PC-9 (cell line): ENCODE data around the gene RAB43. TPM values are rescaled to one million over a fixed set of nuclear protein-coding genes. Genes with fewer than 3 reads are reported as not detected.

Source experiments
- BruUV-seq: library from RNA; stranded (reverse); fragments of 400-500 nt; replicated peaks from 2 replicates; lab custom pipeline; 2021; lab: Mats Ljungman, UMichigan
- CTCF ChIA-PET: fragments of 300-600 bp; sonication (Branson Sonifier 250); formaldehyde crosslinking; loops from one replicate; lab custom pipeline; 2022; ENCODE audit warnings: antibody characterized with exemption; lab: Charles Lee
- POLR2A ChIA-PET: fragments of 300-600 bp; sonication (Branson Sonifier 250); formaldehyde crosslinking; loops from one replicate; lab custom pipeline; 2022; ENCODE audit warnings: antibody characterized with exemption; ENCODE audit not compliant: unreplicated experiment; lab: Charles Lee
- DNase-seq, 2 experiments: peaks; one replicate each; pipeline versions ENCODE4 v3.0.0 to v3.0.0-alpha.2; 2015 to 2022; ENCODE audit warnings: mixed read lengths in 1 of 2
- H2AFZ ChIP-seq: fragments of 200-600 bp; sonication (generic); 2 replicates; pipeline ENCODE4 v1.8.1; 2017; ENCODE audit warnings: antibody characterized with exemption
- H3F3A ChIP-seq: fragments of 200-600 bp; sonication (generic); 2 replicates; pipeline ENCODE4 v1.8.1; 2017; ENCODE audit warnings: antibody characterized with exemption, mild to moderate bottlenecking, low read depth; ENCODE audit not compliant: insufficient read depth
- H3K27ac ChIP-seq: fragments of 200-600 bp; sonication (generic); 2 replicates; pipeline ENCODE4 v1.6.1; 2016; ENCODE audit warnings: mixed run types
- H3K27me3 ChIP-seq: fragments of 200-600 bp; sonication (generic); 2 replicates; pipeline ENCODE4 v1.6.1; 2016; ENCODE audit warnings: low read depth, mixed run types; ENCODE audit not compliant: insufficient read depth
- H3K36me3 ChIP-seq: fragments of 200-600 bp; sonication (generic); 2 replicates; pipeline ENCODE4 v1.6.1; 2016; ENCODE audit warnings: low read depth, mixed run types
- H3K4me1 ChIP-seq: fragments of 200-600 bp; sonication (generic); replicated peaks from 2 replicates; pipeline ENCODE4 v1.6.1; 2016; ENCODE audit warnings: mixed run types; ENCODE audit not compliant: insufficient read depth
- H3K4me2 ChIP-seq: fragments of 200-600 bp; sonication (generic); 2 replicates; pipeline ENCODE4 v1.6.1; 2017; ENCODE audit warnings: mixed run types
- H3K4me3 ChIP-seq: fragments of 200-600 bp; sonication (generic); 2 replicates; pipeline ENCODE4 v1.6.1; 2016; ENCODE audit warnings: mixed run types
- H3K79me2 ChIP-seq: fragments of 200-600 bp; sonication (generic); 2 replicates; pipeline ENCODE4 v1.6.1; 2017; ENCODE audit warnings: low read depth, mixed run types
- H3K9me2 ChIP-seq: fragments of 200-600 bp; sonication (generic); 2 replicates; pipeline ENCODE4 v1.8.1; 2017; ENCODE audit warnings: mild to moderate bottlenecking; ENCODE audit not compliant: insufficient read depth
- H3K9me3 ChIP-seq: fragments of 200-600 bp; sonication (generic); 2 replicates; pipeline ENCODE4 v1.8.1; 2016; ENCODE audit warnings: low read depth; ENCODE audit not compliant: insufficient read depth
- H4K20me1 ChIP-seq: fragments of 200-600 bp; sonication (generic); 2 replicates; pipeline ENCODE4 v1.8.1; 2017; ENCODE audit not compliant: insufficient read depth
- CTCF ChIP-seq: fragments of 200-600 bp; sonication (generic); conservative IDR thresholded peaks from 2 replicates; pipeline ENCODE4 v1.6.1; 2017; ENCODE audit warnings: mixed run types, antibody characterized with exemption, mild to moderate bottlenecking, moderate library complexity
- EZH2 ChIP-seq: fragments of 200-600 bp; sonication (generic); IDR thresholded peaks from 2 replicates; pipeline ENCODE4 v1.8.0; 2017; ENCODE audit warnings: antibody characterized with exemption, low read depth
- intact Hi-C: fragments of 100-400 bp; cut with micrococcal nuclease; formaldehyde crosslinking; loops from one replicate; pipeline ENCODE4 v1.10.0; 2022; ENCODE audit not compliant: unreplicated experiment
- total RNA-seq: library from RNA; stranded (reverse); gene quantifications from 2 replicates; pipeline ENCODE4 v1.2.3, GENCODE V29; 2021

The RAB43 gene
- total RNA-seq, 1 experiment from 2014 or later, result 39.5 TPM

- Histone ChIP-seq H3K27ac (peak overlapping the region; percentile 90), H3K4me3 (peak overlapping the region; percentile 70), H3K4me2 (peak overlapping the region; percentile 95), H4K20me1 (peaks cover 10% of the 10 kb centered on the region), H2AFZ (peak overlapping the region; percentile 85), H3K9me3 (no peaks in the 10 kb centered on the region), H3K9me2 (no peaks in the 10 kb centered on the region), H3F3A (peaks cover 43% of the 10 kb centered on the region), H3K79me2 (peaks cover 37% of the 10 kb centered on the region), H3K36me3 (0 out of 2 replicates have a peak, but pooled peaks cover 5% of the 10 kb centered on the region), H3K4me1 (peaks cover 17% of the 10 kb centered on the region), H3K27me3 (no peaks in the 10 kb centered on the region)
- no peak for DNase-seq
- ChIA-PET CTCF (interaction anchor here (0.6 to 1.9 kb wide), 9 partner anchors 14 to 195 kb away, joined by 3 to 16 read pairs (median 3); a partner anchor contains a TSS), POLR2A (interaction anchor here (0.6 to 0.8 kb wide), 7 partner anchors 17 to 328 kb away, joined by 3 to 23 read pairs (median 7); no protein-coding TSS in a partner anchor)
- no peak for TF ChIP-seq EZH2
- intact Hi-C loops, result loop anchor here (2.0 to 5.0 kb wide), 2 partner anchors 64 to 128 kb away; partner anchors contain the start of gene COPG1
- BruUV-seq, result TSS peak; percentile 97
Measured at GRCh38 chr3:129121016-129121791, 400 bp downstream of the RAB43 start.

- Histone ChIP-seq H3K9me3 (no peaks in the 10 kb centered on the region), H4K20me1 (peaks cover 10% of the 10 kb centered on the region), H3K27ac (peak overlapping the region; percentile 90), H3K4me2 (peak overlapping the region; percentile 95), H3K4me1 (peaks cover 17% of the 10 kb centered on the region), H3K9me2 (no peaks in the 10 kb centered on the region), H3F3A (peaks cover 39% of the 10 kb centered on the region), H3K27me3 (no peaks in the 10 kb centered on the region), H3K36me3 (0 out of 2 replicates have a peak, but pooled peaks cover 7% of the 10 kb centered on the region), H3K79me2 (peaks cover 42% of the 10 kb centered on the region), H3K4me3 (peak overlapping the region; percentile 70), H2AFZ (peak overlapping the region; percentile 85)
- DNase-seq, result peak; percentile 91 to 92
- BruUV-seq, result TSS peak; percentile 35
- ChIA-PET POLR2A (interaction anchor here (0.7 kb wide), 5 partner anchors 43 to 329 kb away, joined by 3 to 6 read pairs (median 4); no protein-coding TSS in a partner anchor), CTCF (interaction anchor here (0.7 to 1.9 kb wide), 3 partner anchors 67 to 196 kb away, joined by 3 to 16 read pairs (median 13); a partner anchor contains a TSS)
- no peak for TF ChIP-seq CTCF
- TF ChIP-seq EZH2, result no peak
- intact Hi-C loops, result loop anchor here (2.0 to 5.0 kb wide), 2 partner anchors 63 to 128 kb away; partner anchors contain the start of gene COPG1
Measured at GRCh38 chr3:129120254-129121004, 1.2 kb downstream of the RAB43 start.

- intact Hi-C loops, result loop anchor here (2.0 to 5.0 kb wide), 2 partner anchors 62 to 129 kb away; partner anchors contain the start of gene COPG1
- ChIA-PET CTCF (interaction anchor here (0.7 kb wide), 1 partner anchor 66 kb away, joined by 5 read pairs; no protein-coding TSS in a partner anchor), POLR2A (interaction anchor here (0.6 kb wide), 2 partner anchors 83 to 104 kb away, joined by 3 read pairs; no protein-coding TSS in a partner anchor)
- peak; percentile 28 to 42 for DNase-seq
- H3K27me3 ChIP-seq, result no peaks in the 10 kb centered on the region
- H3K9me3 ChIP-seq, result no peaks in the 10 kb centered on the region
- H3K79me2 ChIP-seq, result peaks cover 42% of the 10 kb centered on the region
- peaks cover 15% of the 10 kb centered on the region for H4K20me1 ChIP-seq
- H3K4me3 ChIP-seq, result peak overlapping the region; percentile 70
- 0 out of 2 replicates have a peak, but pooled peaks cover 7% of the 10 kb centered on the region for H3K36me3 ChIP-seq
- peaks cover 39% of the 10 kb centered on the region for H3F3A ChIP-seq
- no TSS peak for BruUV-seq
- H2AFZ ChIP-seq, result no peak overlapping the region; the same call in 1 of the 2 replicates
- H3K4me1 ChIP-seq, result peaks cover 17% of the 10 kb centered on the region
- no peaks in the 10 kb centered on the region for H3K9me2 ChIP-seq
- H3K4me2 ChIP-seq, result peak overlapping the region; percentile 95
- TF ChIP-seq CTCF (no peak), EZH2 (no peak)
- peak overlapping the region; percentile 90 for H3K27ac ChIP-seq
Measured at GRCh38 chr3:129119365-129120100, 2.1 kb downstream of the RAB43 start.
